Myometrial cell (primary cell): ENCODE results near the gene TAGLN. TPM values are rescaled to one million over a fixed set of nuclear protein-coding genes. Genes with fewer than 3 reads are reported as not detected.

Experiments used
- total RNA-seq: library from RNA; depleted of rRNA; stranded (reverse); fragments of >200 nt; gene quantifications from 2 replicates; pipeline ENCODE4 v1.2.3, GENCODE V29; 2015

The TAGLN gene
- total RNA-seq: 707 and 823 TPM in 2 replicates

DNA sequence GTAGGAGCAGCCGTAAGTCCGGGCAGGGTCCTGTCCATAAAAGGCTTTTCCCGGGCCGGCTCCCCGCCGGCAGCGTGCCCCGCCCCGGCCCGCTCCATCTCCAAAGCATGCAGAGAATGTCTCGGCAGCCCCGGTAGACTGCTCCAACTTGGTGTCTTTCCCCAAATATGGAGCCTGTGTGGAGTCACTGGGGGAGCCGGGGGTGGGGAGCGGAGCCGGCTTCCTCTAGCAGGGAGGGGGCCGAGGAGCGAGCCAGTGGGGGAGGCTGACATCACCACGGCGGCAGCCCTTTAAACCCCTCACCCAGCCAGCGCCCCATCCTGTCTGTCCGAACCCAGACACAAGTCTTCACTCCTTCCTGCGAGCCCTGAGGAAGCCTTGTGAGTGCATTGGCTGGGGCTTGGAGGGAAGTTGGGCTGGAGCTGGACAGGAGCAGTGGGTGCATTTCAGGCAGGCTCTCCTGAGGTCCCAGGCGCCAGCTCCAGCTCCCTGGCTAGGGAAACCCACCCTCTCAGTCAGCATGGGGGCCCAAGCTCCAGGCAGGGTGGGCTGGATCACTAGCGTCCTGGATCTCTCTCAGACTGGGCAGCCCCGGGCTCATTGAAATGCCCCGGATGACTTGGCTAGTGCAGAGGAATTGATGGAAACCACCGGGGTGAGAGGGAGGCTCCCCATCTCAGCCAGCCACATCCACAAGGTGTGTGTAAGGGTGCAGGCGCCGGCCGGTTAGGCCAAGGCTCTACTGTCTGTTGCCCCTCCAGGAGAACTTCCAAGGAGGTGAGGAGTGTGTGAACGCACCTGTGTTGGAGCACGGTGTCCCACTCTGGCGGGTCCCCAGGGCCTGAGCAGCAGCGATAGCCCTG is at the start of gene TAGLN:
TAGLN (plus strand) TSS at position 318 of the 863 bp plus-strand sequence. CDS start 3,644 bp downstream, outside the sequence.

DNA sequence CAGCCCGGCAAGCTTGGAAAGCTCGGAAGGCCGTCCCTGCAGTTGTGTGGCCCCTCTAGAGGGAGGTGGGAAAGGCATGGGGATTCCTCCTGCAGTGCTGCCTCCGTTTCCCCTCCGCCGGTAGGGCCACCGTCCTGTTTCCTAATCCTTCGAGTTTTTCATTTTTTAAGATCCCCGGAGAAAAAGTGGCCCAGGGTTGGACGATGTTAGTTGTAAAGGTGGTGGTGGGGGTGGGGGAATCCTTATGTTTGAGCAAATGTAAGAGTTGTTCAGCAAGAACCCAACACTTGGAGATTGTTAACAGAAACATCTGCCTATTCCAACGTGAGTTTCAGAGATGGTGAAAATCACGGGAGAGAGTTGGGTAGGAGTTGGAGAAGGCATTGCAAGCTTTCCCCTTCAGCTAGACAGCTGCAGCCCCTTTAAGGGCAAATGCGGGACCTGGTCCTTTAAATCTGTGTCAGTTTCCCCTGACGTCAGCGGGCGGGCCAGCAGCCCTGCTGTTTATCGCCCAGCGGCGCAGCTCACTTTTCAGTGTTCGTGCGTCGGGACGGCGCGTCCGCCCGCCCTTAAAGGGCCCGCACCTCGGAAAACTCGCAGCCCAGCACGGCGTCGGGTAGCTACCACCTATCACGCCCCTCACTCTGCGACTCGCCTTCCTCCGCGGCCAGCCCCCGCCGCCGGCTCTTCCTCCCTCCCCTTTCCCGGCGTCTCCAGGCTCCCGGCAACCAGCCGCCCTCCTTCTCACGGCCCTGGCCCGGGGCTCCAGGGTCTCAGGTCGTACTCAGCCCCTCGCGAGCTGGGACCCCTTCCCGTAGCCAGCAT is 20.7 kb upstream of the TAGLN start, which contains the start of gene SIDT2:
SIDT2 (plus strand) TSS at position 534 of the 825 bp plus-strand sequence. CDS start 521 bp downstream, outside the sequence.

DNA sequence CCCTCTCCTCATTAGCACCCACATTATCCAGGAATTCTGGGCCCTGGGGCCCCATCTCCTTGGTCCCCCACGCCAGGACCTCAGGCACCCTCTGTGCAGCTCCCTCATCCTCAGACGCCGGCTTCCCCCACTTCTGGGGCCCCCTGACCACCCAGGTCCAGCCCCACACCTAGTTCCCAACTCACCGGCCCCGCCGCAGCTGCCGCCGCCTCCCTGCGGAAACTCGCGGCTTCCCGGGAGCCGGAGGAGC is 32.6 kb downstream of the TAGLN start, which contains the start of gene PCSK7:
PCSK7 (minus strand) TSS at position 232 of the 250 bp plus-strand sequence. CDS start 2,229 bp downstream, outside the sequence.

DNA sequence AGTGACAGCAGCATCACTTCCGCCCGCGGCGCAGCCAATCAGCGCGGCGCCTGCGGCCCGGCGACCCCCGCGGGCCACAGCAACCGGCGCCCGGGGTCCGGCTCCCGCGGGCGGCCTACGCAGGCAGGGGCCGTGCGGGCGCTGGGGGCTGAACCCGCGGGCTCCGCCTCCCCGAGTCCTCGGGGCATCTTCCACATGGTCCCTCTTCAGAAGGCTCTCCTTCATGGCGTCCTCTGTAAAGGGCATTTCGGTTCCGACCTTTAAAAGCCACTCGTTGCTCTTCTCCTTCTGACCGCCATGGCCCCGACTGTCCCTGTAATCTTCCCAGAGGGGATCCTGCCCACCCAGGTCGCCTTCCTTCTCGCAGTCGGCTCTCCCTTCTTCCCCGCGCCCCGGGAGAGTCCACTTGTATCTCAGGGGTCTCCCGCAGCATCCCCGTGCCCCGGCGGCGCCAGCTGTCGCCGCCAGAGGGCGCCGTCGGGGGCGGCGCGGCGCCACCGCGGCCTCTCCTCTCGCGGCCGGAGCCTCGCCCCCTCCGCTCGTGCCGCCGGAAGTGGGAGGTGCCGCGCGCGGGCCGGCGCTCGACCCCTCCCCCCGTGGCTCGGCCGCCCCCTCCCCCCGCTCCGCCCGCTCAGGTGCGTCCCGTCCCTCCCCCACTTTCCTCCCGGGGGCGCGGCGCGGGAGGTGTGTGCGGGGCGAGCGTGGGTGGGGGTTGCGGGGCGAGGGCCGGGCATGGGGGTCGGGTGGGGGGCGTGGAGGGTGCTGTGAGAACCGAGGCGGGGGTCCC is 33.1 kb downstream of the TAGLN start, which contains the start of gene RNF214:
RNF214 (plus strand) TSS at position 580 of the 787 bp plus-strand sequence. CDS start 1,602 bp downstream, outside the sequence.

Other genes with a start within 250 kb of the TAGLN start
- gene SIK3, start 100.9 kb upstream of the TAGLN start, total RNA-seq: 9.5 and 9.6 TPM in 2 replicates
- gene PAFAH1B2, start 55.1 kb upstream of the TAGLN start, total RNA-seq: 72.9 and 82.2 TPM in 2 replicates
- gene SIDT2, start 20.6 kb upstream of the TAGLN start, total RNA-seq: 19.0 and 21.9 TPM in 2 replicates
- 75.7 and 85.9 TPM in 2 replicates for gene PCSK7, start 32.7 kb downstream of the TAGLN start, total RNA-seq
- gene RNF214, start 33.3 kb downstream of the TAGLN start, total RNA-seq: 5.8 and 8.6 TPM in 2 replicates
- 1.4 and 1.9 TPM in 2 replicates for gene BACE1-AS, start 92.0 kb downstream of the TAGLN start, total RNA-seq
- 29.2 and 36.6 TPM in 2 replicates for gene BACE1, start 116.9 kb downstream of the TAGLN start, total RNA-seq
- gene CEP164, start 128.5 kb downstream of the TAGLN start, total RNA-seq: 34.6 and 34.7 TPM in 2 replicates